ENCODE measurements around the gene SSTR5.

The SSTR5 gene

DNA sequence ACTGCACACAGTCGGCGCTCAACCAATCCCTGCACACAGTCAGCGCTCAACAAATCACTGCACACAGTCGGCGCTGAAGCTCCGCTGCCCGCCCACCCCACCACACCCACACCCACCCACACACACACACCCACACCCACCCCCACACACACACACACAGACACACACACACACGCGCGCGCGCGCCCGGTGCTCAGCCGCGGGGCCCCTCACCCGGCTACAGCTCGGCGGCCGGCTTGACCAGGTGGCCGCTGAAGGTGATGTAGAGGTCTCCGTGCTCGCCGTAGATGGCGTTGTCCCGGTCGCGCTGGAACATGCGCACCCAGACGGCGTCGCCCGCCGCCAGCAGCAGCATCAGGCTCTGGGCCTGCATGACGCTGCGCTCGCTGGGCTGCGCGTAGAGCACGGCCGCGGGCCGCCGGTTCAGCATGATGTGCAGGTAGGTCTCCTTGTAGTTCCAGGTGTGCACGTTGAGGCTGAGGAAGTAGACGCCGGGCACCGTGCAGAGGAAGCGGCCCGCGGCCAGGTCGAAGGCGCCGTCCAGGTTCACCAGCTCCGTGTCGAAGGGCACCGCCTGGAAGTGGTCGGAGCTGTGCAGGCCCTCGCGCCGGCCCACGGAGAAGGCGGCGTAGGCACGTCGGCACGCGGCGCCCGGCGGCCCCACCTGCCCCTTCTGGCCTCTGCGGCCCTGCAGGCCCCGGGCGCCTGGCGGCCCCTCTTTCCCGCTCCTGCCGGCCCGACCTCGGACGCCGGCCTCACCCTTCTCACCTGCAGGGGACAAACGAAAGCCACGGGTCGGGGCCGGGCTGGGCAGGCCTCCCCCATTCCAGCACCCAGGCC is 21.0 kb downstream of the SSTR5 start:
- peak; percentile 32 for DNase-seq

DNA sequence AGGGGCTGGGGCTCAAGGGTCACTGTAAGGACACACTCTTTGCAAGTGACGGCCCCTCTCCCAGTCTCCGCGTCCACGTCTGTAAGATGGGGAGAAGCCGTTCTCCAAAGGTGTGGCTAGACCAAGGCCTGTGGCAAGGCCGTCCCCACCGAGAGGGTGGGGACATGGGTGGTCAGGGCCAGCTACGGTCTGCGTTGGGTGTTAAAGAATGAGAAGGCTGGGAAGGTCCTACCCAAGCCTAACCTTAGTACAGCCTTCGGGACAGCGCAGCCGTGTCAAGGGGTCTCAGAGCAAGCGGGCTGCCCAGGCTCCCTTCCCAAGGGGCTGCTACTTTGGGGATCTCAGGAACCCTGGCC is 21.6 kb downstream of the SSTR5 start:
- no peak for DNase-seq

DNA sequence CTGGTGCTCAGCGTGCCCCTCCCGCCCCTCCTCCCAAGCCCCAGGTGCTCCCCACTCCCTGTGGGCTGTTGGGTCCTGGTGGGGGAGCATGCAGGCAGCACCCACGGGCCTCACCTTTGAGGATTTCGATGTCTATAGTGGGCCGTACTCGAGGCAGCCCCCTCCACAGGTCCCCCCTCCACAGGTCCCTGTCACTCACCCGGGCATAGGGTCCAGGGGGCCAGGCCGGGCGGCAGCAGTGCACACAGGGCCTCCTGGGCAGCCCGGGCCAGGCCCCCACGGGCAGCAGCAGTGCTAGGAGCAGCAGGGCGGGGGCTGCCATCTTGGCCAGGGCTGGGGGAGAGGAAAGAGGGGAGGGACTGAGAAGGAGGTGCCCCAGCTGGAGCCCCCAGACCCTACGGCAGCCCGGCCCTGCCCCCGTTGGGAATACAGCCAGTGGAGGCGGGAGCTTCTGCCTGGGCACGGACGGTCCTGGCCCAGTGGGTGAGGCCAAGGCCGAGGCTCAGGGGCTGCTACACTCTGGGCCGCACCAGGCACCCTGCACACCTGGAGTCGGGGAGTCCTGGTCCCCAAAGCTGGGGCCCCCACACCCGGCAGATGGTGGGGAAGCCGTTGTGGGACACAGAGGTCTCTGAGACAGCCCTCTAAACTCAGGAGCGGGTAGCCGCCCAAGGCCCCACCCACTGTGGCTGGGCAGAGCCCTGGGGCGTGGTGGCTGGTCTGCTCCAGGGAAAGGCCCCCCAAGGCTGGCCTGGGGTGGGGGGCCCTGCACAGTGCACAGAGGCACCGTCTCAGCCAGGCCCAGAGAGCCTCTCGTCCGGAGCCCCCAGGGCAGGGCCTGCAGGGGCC is 22.3 kb downstream of the SSTR5 start:
- DNase-seq, result no peak

DNA sequence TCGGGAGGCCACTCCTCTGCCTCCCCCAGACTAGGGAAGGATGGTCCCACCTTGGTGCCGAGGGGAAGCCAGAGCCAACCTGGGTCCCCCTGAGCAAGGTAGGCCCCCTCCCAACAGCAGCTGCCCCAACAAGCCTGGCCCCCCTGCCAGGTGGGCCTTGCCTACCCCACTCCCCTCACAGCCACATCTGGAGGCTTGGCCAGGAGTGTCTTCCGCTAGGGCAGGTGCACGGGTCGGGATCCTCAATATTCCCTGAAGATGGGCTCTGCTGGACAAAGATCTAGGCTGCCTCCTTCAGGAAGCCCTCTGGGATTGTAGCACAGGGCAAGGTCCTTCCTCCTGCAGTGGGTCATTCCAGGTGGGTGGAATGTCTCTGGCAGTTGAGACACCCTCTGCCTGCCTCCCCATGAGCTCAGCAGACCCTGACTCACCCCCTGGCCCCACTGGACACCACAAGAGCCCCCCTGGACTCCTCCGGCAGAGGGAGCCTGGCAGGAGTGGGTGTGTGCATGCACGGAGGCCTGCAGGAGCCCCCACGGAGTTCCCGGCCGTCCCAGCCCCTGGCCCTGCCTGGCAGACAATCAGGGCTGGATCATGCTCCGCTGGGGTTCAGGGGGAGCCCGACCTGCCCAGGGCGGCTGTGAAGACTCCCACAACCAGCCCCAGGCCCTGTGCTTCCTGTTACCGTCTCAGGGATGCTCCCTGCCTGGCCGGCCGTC is 23.1 kb downstream of the SSTR5 start:
- no peak for DNase-seq

DNA sequence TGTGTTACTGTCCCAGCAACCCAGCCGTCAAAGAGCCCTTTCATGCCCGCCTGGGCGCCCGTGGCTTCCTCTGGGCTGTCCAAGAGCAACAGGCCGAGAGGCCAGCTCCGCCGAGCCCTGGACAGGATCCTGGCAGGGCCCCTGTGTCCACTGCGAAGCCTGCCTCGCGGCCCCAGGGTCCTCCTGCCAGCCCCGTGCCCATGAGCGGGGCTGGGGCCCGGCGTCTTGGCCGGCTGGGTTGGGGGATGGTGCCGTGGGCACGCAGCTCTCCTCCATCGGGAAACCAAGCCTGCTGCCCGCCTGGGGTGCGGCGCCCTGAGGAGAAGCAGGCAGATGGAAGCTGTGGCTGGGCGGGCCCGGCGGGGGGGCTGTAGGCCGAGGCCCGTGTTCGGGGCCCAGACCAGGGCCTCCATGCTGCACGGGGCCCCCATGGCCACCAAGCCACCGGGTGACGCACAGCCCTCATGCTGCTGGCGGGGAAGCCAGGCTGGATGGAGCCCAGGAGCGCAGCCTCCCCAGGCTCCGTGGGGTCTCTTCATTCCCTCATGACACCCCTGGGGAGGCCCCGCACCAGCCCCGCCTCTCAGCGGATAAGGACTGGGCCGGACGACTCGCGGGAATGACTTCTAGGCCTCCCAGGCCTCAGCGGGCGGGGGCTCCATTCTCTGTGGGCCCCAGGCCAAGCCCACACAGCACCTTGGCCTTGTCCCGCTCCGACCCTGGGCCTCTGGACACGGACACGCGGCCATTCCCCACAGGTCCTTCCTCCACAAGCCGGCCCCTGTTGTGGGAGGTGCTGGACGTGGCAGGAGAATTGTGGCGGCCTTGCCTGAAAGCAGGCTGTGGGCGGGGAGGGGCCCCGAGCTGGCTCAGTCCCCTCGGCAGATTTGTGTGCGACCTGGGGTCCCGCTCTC is 23.9 kb downstream of the SSTR5 start, which contains the start of gene C1QTNF8:
Gene C1QTNF8, minus strand, starts transcription at position 76 of the 914 bp plus-strand sequence. CDS start 1,322 bp downstream, outside the sequence.
- no peak for DNase-seq

DNA sequence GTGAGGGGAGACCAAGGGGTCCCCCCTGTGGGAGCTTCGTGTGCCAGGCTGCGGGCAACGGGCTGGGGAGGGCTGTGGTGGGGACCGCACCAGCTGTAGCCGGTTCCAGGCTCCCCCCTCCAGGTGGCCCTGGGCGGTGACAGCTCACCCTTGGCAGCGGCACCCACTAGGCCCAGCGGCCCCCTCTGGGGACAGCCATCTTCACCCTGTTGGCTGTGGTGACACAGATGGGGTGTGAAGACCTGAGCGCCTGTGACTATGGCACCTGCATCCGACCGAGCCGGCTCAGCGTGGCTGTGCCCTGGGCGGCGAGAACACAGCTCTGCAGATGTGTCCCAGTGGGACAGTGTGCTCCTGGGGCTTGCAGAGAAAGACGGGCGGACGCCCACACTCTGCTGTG is 24.6 kb downstream of the SSTR5 start:
- no peak for DNase-seq

DNA sequence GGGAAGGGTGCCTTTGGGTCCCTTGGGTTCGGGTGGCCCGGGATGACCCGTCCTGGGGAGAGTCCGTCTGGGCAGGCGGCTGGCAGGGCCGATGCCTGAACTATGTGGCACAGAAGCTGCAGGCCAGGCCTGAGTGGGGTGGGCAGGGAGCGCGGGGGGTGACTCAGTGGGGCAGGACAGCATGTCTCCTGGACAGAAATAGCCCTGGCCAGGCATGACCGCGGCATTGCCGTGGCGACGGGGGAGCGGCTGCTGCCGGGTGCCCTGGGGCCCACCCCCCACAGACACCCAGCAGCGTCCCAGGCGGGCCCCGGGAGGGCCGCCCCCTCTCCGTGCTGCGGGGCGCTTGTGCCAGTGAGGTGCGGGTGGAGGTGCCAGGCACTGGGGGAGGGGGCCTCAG is 25.3 kb downstream of the SSTR5 start:
- no peak for DNase-seq

DNA sequence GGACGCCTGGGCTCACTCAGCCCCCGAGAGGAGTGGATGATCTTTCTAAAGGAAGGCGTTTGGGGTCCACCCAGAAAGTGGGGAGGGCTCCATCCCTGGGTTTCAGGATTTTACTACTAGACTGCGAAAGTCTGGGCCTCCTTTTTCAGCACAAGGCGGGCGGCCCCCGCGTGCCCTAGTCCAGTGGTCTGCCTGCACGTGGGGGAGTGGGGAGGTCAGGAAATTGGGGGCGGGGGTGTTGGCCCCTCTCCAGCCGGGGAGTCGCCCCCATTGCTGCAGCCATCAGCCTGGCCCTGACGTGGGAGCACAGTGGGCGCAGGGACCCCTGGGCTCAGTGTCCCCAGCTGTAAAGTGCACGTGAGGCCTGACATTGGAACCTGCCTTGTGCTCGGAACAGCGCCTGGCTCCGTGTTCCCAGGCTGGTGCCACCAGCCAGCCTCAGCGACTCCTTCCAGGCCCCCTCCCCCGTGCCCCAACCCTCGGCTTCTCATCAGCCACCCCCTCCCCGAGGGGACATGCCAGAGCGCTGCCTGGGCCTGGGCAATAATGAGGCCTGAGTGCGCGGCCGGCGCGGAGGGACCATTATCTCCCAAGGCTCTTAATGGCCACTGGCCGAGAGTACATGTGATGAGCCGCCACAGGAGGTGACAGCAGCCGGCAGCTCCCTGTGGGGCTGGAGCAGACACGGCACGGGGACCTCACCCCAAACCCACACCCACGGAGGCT is 25.9 kb downstream of the SSTR5 start:
- DNase-seq, result no peak

DNA sequence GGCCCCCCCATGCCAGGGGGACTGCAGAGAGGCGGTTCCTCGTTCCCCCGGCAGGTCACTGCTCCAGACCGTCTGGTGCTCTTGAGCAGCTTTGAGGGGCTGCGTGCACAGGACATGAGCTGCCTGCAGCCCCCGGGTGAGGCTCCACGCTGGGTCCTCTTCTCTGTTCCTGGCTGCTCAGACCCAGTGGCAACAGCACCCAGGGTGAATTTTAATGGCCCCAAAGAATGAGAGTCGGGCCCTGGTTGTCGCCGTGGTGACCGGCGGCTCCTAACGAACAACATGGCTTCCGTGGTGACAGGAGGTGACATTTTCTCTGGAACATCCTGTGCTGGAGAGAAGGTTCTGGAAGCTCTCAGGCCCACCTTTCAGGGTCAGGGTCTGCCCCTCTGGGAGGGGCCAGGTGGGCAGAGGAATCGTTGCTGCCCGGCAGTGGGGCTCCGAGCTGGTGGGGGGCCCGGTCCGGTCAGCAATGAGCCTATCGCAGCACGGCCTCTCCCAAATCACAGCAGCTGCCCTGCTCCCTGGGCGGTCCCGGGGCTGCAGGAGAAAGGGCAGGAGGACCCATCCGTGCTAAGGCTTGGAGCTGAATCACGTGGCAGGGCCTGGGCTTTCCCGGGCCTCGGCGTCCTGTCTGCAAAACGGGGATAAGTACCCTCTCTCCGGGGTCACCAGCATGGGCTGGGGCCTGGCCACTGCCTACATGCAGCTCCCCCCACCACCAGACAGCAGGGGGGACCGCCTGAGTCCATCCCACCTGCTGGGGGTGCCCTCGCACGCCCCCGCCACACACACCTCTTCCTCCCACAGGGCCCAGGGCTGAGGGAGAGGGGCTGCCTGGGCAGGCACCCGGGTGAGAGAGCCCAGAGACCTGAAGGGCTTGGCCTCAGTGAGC is 26.9 kb downstream of the SSTR5 start:
- no peak for DNase-seq

DNA sequence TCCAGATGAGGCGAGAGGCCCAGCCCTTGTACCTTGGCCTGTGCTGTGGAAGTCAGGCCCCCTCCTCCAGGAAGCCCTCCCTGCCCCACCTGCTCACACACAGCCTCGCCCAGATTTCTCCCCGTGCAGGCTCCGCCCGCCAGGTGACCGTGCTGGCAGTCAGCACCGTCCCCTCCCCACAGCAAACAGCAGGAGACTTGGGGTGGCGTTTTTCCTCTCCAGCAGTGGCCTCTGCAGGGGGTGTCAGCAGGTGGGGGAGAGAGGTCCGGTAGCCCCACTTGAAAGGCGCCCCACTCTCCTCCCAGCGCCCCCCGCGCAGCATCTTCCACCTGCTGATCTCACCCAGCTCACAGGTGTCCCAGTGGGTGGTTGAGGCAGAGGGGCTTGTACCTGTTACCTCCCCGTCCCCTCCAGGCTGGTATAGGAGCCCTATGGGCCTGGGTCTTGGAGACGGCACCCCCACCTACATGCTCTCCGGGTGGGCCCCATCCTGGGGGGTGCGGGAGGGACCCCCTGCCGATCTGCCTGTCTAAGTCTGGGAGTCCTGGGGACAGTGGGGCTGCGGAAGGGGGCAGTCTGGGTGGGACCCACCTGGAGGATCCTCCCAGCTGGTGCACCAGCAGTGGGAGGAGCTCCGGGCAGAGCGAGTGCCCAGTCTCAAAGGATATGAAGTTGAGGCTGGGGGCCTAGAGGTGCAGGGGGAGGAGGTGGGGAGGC is 27.7 kb downstream of the SSTR5 start:
- no peak for DNase-seq

DNA sequence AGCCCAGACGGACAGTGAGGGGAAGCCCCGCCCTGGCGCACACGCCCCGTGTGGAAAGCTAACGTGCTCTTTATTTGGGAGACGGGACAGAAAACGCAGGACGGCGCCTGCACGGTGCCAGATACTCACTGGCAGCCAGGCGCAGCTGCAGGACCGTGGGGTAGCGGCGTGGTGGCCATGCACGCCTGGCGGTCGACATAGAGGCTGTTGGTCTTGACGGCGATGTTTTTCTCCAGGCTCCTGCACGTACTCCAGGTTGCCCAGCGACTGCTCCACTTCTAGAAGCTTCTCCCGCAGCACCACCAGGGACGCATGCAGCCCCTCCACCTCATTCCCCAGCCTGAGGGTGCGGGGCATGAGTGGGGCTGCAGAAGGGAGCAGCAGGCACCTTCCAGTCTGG is 28.6 kb downstream of the SSTR5 start:
- no peak for DNase-seq

DNA sequence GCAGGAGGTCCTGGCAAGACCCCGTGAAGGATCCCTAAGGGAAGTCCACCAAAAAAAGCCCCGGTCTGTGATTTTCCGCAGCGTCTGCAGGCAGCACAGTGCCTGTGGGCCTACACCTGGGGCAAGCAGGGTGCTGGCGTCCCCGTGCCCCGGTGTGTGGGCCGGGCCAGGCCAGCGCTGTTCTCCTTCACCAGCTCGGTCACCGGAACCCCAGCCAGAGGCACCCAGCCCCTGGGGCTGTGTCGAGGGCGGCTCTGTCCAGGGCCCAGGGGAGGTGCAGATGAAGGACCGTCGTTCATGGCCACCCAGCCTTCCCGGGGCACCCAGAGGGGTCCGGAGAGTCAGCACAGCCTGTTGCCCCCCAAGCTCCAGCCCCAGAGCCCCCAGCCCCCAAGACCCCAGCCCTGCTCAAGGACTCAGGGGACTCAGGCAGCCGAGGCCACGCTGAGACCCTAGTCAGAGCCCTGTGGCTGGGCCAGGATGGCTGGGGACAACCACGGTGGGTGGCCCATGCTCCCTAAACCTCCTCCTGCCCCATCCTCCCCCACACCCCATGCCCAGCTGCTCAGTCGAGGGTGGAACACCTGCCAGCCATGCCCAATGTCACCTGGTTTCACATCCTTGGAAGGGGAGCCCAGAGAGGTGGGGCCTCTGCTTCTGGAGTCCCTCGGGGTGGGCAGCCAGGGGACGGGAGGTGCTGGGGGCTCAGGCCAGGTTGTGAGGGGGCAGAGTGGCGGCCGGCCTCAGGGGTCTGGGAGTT is 29.2 kb downstream of the SSTR5 start:
- DNase-seq, result no peak

DNA sequence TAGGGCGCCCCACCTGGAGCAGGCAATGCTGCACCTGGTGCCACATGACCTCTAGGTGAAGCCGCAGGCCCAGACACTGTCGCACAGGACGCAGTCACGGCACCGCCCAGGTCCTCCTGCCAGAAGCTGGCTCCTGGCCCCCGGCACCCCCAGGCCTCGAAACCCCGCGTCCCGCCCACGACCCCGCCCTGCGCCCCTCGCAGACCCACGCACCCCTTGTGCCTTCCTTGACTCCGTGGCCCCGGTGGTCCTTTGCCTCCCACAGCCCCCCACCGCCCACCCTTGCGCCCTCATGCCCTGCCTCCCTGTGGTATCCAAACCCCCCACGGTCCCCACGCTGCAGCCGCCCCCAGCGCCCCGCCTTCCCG is 29.8 kb downstream of the SSTR5 start:
- DNase-seq, result no peak

DNA sequence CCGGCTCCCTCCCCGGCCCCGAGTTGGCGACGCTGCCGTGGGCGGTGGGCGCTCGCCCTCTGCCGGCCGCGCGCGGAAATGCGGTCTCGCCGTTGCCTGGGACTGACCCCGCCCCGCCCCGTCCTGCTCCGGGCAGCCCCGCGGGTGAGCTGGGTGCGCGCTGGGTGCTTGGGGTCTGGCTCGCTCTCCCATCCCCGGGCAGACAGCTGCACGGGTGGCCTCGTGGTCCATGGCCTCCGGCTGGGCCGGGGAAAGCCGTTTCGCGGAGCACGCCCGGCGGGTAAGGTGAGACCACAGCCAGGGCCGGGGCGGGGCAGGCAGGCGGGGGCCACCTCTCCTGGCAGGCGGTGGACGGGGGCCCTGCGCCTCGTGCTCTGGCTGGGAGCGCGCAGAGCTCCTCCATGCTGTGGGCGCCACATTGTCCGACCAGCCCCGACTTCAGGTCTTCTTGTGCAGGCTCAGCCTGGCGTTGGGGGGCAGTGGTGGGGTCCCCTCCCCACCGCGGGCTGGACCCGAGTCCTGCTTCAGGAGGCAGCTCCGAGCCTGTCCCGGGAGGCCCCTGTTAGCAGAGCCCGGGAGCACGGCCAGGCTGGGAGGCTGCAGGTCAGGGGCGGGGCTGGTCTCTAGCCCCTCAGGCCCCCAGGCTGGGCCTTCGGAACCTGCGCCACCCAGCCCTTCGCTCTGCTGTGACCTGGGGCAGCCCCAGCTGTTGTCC is 30.5 kb downstream of the SSTR5 start:
- no peak for DNase-seq

DNA sequence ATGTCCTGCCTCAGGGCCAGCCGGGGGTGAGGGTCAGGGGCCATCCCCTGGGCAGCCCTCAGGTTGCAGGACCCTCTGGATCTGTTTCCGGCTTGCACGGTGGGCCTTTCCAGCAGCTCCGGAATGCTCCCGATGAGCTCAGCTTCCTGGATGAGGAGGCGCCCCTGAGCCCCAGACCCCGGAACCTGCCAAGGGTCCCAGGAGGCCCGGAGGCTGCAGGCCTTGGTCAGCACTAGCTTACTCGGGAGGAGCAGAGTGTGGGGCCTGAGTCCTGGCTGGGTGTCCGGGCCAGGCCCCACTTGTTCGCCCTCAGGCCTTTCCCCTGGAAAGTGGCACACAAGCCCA is 31.1 kb downstream of the SSTR5 start:
- DNase-seq, result no peak

DNA sequence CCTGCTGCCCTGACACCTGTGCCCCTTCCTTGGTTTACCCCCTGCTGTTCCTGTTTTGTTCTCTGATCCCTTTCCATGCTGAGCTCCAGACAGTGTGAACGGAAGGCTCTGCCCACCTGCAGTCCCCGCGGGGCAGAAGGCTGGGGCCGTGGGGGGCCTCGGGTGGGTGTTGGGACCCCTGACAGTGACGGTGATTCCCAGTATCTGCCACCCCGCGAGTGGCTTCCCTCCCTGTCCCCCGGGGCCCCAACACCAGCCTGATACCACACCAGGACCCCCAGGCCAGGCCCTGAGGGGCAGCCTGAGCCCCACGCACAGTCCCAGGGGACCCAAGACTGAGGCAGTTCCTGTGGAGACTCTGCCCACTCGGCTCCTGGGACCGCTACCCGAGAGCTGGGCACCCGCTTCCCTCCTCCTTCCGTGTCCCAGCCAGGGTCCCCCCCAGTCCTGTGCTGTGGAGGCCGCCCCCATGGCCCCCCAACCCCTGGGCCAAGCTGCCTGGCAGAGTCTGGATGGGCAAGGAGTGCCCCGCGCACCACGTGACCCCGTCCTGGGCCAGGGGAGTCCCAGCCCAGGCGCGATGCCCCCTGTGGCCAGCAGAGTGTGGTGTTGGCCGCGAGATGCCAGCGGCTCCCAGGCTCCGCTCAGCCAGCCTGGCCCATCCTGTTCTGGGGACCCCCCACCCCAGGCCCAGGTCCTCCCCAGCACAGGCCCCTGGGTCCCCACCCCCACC is 33.5 kb downstream of the SSTR5 start:
- DNase-seq, result no peak

DNA sequence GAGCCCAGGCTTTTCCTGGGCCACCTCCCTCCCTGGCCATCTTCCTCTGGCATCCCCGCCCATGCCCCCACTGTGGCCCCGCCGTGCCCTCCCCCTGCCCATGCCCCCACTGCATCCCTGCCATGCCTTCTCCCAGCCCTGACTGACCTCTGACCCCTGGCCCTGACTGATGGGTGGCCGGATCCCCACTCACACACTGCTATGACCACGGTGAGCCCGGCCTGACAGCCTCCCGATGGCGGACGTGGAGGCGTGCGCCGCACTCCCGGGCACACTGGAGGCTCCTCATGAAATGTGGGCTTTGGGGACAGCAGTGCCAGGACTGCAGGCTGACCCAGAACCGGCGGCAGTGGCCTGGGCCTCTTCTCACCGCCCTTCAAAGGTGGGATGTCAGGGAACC is 34.1 kb downstream of the SSTR5 start:
- no peak for DNase-seq

DNA sequence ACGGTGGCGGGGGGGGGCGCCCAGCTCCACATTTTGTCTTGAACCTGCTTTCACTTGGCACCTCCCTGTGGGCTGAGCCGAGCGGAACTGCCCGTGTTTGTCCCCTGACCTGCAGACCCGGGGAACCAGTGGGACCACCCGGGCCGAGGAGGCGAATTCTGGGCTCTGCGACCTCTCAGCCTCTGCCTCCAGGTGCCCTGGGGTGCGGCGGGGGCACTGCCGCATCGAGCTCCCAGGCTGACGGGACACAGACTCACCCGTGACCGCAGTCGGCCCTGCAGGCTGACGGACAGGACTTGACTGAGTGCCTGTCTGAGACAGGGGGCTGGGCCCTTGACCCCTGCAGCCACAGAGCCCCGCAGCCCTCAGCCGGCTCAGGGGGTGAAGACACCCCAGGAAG is 34.6 kb downstream of the SSTR5 start:
- DNase-seq, result no peak
